Measurements from ENCODE around the gene SLC38A2.

The SLC38A2 gene

GRCh38 chr12:46395388-46395787, 22.8 kb upstream of the SLC38A2 start:
- no peak for DNase-seq

- DNase-seq: no peak
These were observed 19.1 kb upstream of the SLC38A2 start for GRCh38 chr12:46391630-46392029.

- no peak for DNase-seq
These were observed 18.3 kb upstream of the SLC38A2 start for GRCh38 chr12:46390881-46391280.

- DNase-seq: no peak
These were observed 17.7 kb upstream of the SLC38A2 start for GRCh38 chr12:46390304-46390703.

GRCh38 chr12:46389031-46389616, 16.6 kb upstream of the SLC38A2 start:
- no peak for DNase-seq

- DNase-seq: no peak
These were observed 16.0 kb upstream of the SLC38A2 start for GRCh38 chr12:46388427-46389021.

GRCh38 chr12:46387670-46388069, 15.1 kb upstream of the SLC38A2 start:
- no peak for DNase-seq

- peak in 3 of 56 donors; percentile 2 to 24 (median 7) for DNase-seq
These were observed 14.5 kb upstream of the SLC38A2 start for GRCh38 chr12:46386877-46387629.

GRCh38 chr12:46386360-46386867, 13.8 kb upstream of the SLC38A2 start:
- DNase-seq: no peak

GRCh38 chr12:46385438-46385837, 12.9 kb upstream of the SLC38A2 start:
- peak in 1 of 56 donors; percentile 15 for DNase-seq

- DNase-seq: no peak
These were observed 12.1 kb upstream of the SLC38A2 start for GRCh38 chr12:46384451-46385309.

GRCh38 chr12:46383654-46384450, 11.3 kb upstream of the SLC38A2 start:
- DNase-seq: peak in 55 of 56 donors; percentile 50 to 96 (median 76)

GRCh38 chr12:46382964-46383653, 10.5 kb upstream of the SLC38A2 start:
- DNase-seq: peak; percentile 38 to 98 (median 94)

- DNase-seq: peak in 1 of 56 donors; percentile 14
These were observed 9.9 kb upstream of the SLC38A2 start for GRCh38 chr12:46382408-46382963.

GRCh38 chr12:46380881-46381280, 8.3 kb upstream of the SLC38A2 start:
- peak in 1 of 56 donors; percentile 43 for DNase-seq

- no peak for DNase-seq
These were observed 7.6 kb upstream of the SLC38A2 start for GRCh38 chr12:46380022-46380796.

GRCh38 chr12:46379352-46379751, 6.8 kb upstream of the SLC38A2 start:
- DNase-seq: no peak

GRCh38 chr12:46378530-46378929, 6.0 kb upstream of the SLC38A2 start:
- no peak for DNase-seq

GRCh38 chr12:46377678-46378077, 5.1 kb upstream of the SLC38A2 start:
- no peak for DNase-seq
